Gastrocnemius medialis (tissue), 4 donors: ENCODE data around the gene PTTG1IP. TPM values are rescaled to one million over a fixed set of nuclear protein-coding genes. Genes with fewer than 3 reads are reported as not detected.

Experiments
- ATAC-seq, 2 donors: fragments of 150-250 bp; one replicate each; pipeline ENCODE4 v1.9.1; 2016
- DNase-seq, 2 donors: peaks; one replicate each; pipeline ENCODE4 v3.0.0-alpha.2; 2019
- H3K27ac ChIP-seq, 4 donors: fragments of 200-600 bp; sonication (generic); 1 replicate in 1 of 4; 2 replicates in 3 of 4; pipeline ENCODE4 v1.5.1; 2016 to 2018; ENCODE audit warnings: mild to moderate bottlenecking in 2 of 4, moderate library complexity in 1 of 4
- H3K27me3 ChIP-seq, 3 donors: fragments of 200-600 bp; sonication (generic) in 2 of 3; 1 replicate in 1 of 3; 2 replicates in 2 of 3; pipeline versions ENCODE4 v1.5.1 to v1.6.0; 2016 to 2019; ENCODE audit warnings: mild to moderate bottlenecking in 1 of 3, moderate library complexity in 1 of 3
- H3K36me3 ChIP-seq, 2 donors: fragments of 200-600 bp; sonication (generic) in 1 of 2; one replicate each; pipeline ENCODE4 v1.5.1; 2017 to 2018
- H3K4me1 ChIP-seq, 2 donors: fragments of 200-600 bp; sonication (generic) in 1 of 2; one replicate each; pipeline ENCODE4 v1.5.1; 2016 to 2017; ENCODE audit warnings: mild to moderate bottlenecking in 2 of 2
- H3K4me3 ChIP-seq, 4 donors: fragments of 200-600 bp; sonication (generic) in 3 of 4; 1 replicate in 1 of 4; 2 replicates in 3 of 4; pipeline ENCODE4 v1.5.1; 2016 to 2019; ENCODE audit warnings: mild to moderate bottlenecking in 2 of 4
- H3K9me3 ChIP-seq, 3 donors: fragments of 200-600 bp; sonication (generic) in 2 of 3; 1 replicate in 1 of 3; 2 replicates in 2 of 3; pipeline ENCODE4 v1.5.1; 2016 to 2019
- POLR2A ChIP-seq, 2 donors: fragments of 450-650 bp; IDR thresholded peaks; one replicate each; pipeline ENCODE4 v1.6.1; 2017; ENCODE audit warnings: antibody characterized with exemption in 2 of 2, mild to moderate bottlenecking in 2 of 2, moderate library complexity in 2 of 2
- in situ Hi-C, 4 donors: fragments of 200-750 bp; cut with MboI; loops; one replicate each; pipeline versions ENCODE4 v1.15.0 to v1.8.0; 2017; ENCODE audit warnings: low sequenced_read_pairs in 4 of 4
- intact Hi-C: fragments of 100-400 bp; cut with DNase I; formaldehyde crosslinking; loops from one replicate; pipeline ENCODE4 v1.15.1; 2023; ENCODE audit warnings: low total_unique reads
- total RNA-seq, 4 donors: library from RNA; depleted of rRNA; stranded (reverse); fragments of >200 nt; gene quantifications; one replicate each; pipeline versions ENCODE4 v1.1.0 to v1.2.3, GENCODE V29; 2016
- TF ChIP-seq, protein P1 (sequence below), 5 experiments: fragments of 450-650 bp in 3 of 5; fragments of 200-600 bp in 2 of 5; sonication (generic) in 2 of 5; IDR thresholded peaks in 4 of 5; conservative IDR thresholded peaks in 1 of 5; 1 replicate in 4 of 5; 2 replicates in 1 of 5; pipeline ENCODE4 v1.5.1; 2016 to 2019; ENCODE audit warnings: antibody characterized with exemption in 5 of 5, mild to moderate bottlenecking in 3 of 5, moderate library complexity in 3 of 5

Gene PTTG1IP
- total RNA-seq, 4 donors from 2014 or later, result 116 to 217 (median 127) TPM

DNA sequence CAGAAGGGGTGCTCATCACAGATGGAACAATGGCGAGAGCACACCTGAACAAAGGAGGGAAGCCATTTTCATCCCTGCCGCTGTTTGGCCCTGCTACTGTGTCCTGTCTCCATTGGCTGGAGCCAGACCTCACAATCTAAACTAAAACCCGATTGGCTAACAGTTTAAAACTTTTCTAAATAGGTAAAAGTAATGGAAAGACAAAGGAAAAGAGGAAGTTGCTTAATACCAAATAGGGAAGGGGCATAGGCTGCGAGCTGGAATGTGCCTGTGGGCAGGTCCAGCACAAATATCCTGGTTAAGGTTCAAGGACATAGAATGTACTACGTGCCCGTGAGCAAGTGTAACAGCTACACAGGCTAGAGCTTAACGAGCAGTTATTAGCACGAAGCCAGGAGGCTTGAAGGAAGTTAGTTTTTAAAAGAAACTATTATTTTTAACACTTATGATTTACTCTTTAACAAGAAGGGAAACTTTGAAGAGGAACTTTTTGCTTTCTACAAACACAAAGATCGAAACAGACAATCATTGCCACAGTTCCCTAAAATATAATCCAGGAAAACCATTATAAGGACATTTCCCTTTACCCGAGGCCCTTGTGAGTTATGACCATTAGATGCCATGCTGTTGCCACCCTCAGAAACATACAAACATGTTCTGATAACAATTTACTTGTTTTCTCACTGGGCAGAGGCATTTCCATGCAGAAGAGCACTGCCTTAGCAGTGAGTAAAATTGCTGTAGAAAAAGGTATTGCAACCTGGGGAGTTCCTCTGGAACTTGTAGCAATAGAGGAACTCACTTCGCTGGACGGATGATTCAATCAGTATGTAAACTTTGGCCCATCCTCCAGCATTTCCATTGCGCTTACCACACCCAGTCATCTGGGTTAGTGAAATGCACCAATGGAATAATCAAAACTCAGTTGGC lies 4.8 kb upstream of the PTTG1IP start:
- H3K4me3 ChIP-seq, result no peak overlapping the region
- no peak for DNase-seq
- H3K9me3 ChIP-seq, result no peaks in the 10 kb centered on the region
- TF ChIP-seq, protein P1, sequence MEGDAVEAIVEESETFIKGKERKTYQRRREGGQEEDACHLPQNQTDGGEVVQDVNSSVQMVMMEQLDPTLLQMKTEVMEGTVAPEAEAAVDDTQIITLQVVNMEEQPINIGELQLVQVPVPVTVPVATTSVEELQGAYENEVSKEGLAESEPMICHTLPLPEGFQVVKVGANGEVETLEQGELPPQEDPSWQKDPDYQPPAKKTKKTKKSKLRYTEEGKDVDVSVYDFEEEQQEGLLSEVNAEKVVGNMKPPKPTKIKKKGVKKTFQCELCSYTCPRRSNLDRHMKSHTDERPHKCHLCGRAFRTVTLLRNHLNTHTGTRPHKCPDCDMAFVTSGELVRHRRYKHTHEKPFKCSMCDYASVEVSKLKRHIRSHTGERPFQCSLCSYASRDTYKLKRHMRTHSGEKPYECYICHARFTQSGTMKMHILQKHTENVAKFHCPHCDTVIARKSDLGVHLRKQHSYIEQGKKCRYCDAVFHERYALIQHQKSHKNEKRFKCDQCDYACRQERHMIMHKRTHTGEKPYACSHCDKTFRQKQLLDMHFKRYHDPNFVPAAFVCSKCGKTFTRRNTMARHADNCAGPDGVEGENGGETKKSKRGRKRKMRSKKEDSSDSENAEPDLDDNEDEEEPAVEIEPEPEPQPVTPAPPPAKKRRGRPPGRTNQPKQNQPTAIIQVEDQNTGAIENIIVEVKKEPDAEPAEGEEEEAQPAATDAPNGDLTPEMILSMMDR (IDR thresholded peaks at IDR 0.05 in 4 of 5, conservative IDR thresholded peaks at IDR 0.05 in 1 of 5), result no peak
- TF ChIP-seq POLR2A (IDR thresholded peaks at IDR 0.05), result no peak
- no peaks in the 10 kb centered on the region for H3K27me3 ChIP-seq
- intact Hi-C loops, result no loop called here
- H3K27ac ChIP-seq, result no peak overlapping the region
- ATAC-seq, result no peak
- peaks cover 17 to 22% of the 10 kb centered on the region in 2 donors for H3K4me1 ChIP-seq
- H3K36me3 ChIP-seq, result no peaks in the 10 kb centered on the region
- in situ Hi-C loops, result no loop called here

DNA sequence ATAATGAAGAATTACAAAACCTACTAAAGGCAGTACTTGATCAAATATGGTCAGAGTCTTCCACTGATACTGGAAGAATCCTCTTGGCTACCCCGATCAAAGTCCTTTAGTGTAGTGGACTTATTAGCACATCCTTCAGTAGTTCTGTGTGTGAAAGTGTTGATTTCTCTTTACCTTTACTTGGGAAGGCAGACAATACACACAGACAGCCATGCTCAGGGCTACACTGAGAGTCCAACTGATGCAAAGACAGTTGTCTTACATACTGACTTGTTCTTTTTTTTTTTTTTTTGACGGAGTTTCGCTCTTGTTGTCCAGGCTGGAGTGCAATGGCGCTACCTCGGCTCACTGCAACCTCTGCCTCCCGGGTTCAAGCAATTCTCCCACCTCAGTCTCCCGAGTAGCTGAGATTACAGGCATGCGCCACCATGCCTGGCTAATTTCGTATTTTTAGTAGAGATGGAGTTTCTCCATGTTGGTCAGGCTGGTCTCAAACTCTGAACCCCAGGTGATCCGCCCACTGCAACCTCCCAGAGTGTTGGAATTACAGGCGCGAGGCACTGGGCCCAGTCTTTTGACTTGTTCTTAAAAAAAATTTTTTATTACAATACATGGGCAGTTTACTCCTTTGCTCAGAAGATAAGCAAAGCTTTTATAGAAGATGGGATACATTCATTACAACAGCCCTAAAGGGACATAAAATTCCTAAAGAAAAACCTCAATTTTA lies 3.5 kb upstream of the PTTG1IP start:
- TF ChIP-seq POLR2A (IDR thresholded peaks at IDR 0.05), result no peak
- TF ChIP-seq, protein P1 (IDR thresholded peaks at IDR 0.05 in 4 of 5, conservative IDR thresholded peaks at IDR 0.05 in 1 of 5), result no peak
- Histone ChIP-seq H3K27me3 (no peaks in the 10 kb centered on the region), H3K36me3 (no peaks in the 10 kb centered on the region), H3K4me3 (no peak overlapping the region), H3K4me1 (peaks cover 24 to 26% of the 10 kb centered on the region in 2 donors), H3K9me3 (no peaks in the 10 kb centered on the region), H3K27ac (no peak overlapping the region)
- in situ Hi-C loops, result no loop called here
- DNase-seq, result no peak
- intact Hi-C loops, result no loop called here
- no peak for ATAC-seq

DNA sequence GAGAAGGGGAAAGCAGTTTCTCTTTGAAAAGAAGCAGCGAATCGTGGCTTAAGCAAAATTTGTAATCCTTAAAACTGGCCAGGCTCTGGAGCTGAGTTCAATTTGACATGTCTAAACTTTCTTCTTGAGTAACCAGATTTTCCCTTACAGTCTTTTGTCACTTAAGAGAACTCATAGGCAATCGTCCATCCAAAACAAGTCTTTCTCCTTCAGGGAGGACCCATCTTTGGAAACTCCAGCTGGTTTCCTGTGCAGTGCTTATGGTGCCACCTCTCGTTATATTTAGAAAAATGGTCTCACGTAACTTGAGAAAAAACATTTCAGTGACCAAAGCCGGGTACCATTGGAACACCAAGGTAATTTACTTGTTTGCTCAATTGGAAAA lies 1.8 kb upstream of the PTTG1IP start:
- H3K9me3 ChIP-seq, result no peaks in the 10 kb centered on the region
- no peaks in the 10 kb centered on the region for H3K27me3 ChIP-seq
- ATAC-seq (peak; percentile 24), DNase-seq (no peak)
- H3K27ac ChIP-seq, result peak overlapping the region; percentile 95
- TF ChIP-seq, protein P1 (IDR thresholded peaks at IDR 0.05 in 4 of 5, conservative IDR thresholded peaks at IDR 0.05 in 1 of 5), result peak in 1 of 5 experiments; percentile 4
- peak; percentile 47 to 60 for TF ChIP-seq POLR2A (IDR thresholded peaks at IDR 0.05)
- peaks cover 41 to 43% of the 10 kb centered on the region in 2 donors for H3K4me1 ChIP-seq
- H3K36me3 ChIP-seq, result no peaks in the 10 kb centered on the region
- intact Hi-C loops, result loop anchor here (1.0 kb wide), 1 partner anchor 74 kb away; the partner anchor contains the start of gene UBE2G2
- in situ Hi-C loops, result no loop called here
- H3K4me3 ChIP-seq, result peak overlapping the region; percentile 74 to 87 (median 82)

DNA sequence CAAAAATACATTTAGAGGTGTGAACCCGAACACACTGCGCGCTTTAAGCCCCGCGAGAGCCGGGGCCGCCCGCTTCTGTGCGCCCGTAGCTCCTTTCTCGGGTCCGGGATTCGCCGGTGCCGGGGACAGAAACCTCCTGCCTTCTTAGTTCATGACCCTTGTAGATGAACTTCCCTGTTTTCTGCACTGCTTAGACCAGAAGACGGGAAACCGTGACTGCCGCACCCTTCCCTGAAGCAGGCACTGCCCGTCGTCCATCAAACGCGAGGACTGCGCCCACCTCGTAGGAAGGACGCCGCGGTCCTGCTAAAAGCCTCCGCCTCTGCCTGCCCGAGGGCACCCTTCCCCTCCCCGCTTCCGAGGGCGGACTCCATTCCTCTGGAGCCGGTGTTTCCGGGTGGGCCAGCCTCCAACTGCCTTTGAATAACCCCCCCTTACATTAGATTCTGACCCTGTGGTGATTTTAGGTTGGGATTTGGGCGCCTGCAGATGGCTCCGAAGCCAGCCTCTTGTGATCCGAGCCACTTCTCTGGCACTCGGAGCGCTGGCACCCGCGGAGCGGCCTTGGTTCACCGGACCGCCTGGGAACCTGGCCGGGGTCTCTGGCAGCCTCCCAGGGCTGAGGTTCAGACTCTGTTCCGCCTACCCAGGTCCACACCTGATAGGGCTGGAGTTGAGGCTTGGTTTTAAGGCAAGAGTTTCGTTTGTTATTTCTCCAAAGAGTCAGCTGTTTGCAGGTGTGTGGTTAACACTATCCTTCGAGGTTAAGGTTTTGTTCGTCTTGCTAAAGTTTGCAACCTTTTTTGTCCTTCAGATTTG lies 1.2 kb upstream of the PTTG1IP start:
- H3K27me3 ChIP-seq, result no peaks in the 10 kb centered on the region
- H3K9me3 ChIP-seq, result no peaks in the 10 kb centered on the region
- TF ChIP-seq, protein P1 (IDR thresholded peaks at IDR 0.05 in 4 of 5, conservative IDR thresholded peaks at IDR 0.05 in 1 of 5), result no peak
- TF ChIP-seq POLR2A (IDR thresholded peaks at IDR 0.05), result no peak
- H3K27ac ChIP-seq, result peak overlapping the region; percentile 95
- peaks cover 47% of the 10 kb centered on the region in 2 donors for H3K4me1 ChIP-seq
- intact Hi-C loops, result loop anchor here (1.0 to 5.0 kb wide), 2 partner anchors 73 to 198 kb away; partner anchors contain the start of genes ADARB1 and UBE2G2
- H3K4me3 ChIP-seq, result peak overlapping the region; percentile 74 to 87 (median 82)
- no peaks in the 10 kb centered on the region for H3K36me3 ChIP-seq
- DNase-seq (peak in 1 of 2 donors; percentile 63), ATAC-seq (peak in 1 of 2 donors; percentile 2)
- in situ Hi-C loops, result no loop called here
